Right atrium auricular region (tissue), 2 donors: ENCODE results near the gene QSOX2. TPM values are rescaled to one million over a fixed set of nuclear protein-coding genes. Genes with fewer than 3 reads are reported as not detected.

Experiments used
- DNase-seq: peaks from one replicate; pipeline ENCODE4 v3.0.0-alpha.2; 2019; ENCODE audit warnings: low spot score
- H3K27ac ChIP-seq, 2 donors: fragments of 200-600 bp; sonication (generic); 1 replicate in 1 of 2; 2 replicates in 1 of 2; pipeline ENCODE4 v1.5.1; 2016 to 2019
- H3K27me3 ChIP-seq, 2 donors: fragments of 200-600 bp; sonication (generic); one replicate each; pipeline versions ENCODE4 v1.5.1 to v1.6.0; 2017 to 2019
- H3K36me3 ChIP-seq: fragments of 200-600 bp; sonication (generic); one replicate; pipeline ENCODE4 v1.5.1; 2016
- H3K4me1 ChIP-seq, 2 donors: fragments of 200-600 bp; sonication (generic); one replicate each; pipeline versions ENCODE4 v1.5.1 to v1.6.0; 2017 to 2019
- H3K4me3 ChIP-seq, 2 donors: fragments of 200-600 bp; sonication (generic); 1 replicate in 1 of 2; 2 replicates in 1 of 2; pipeline ENCODE4 v1.5.1; 2017 to 2019; ENCODE audit warnings: mild to moderate bottlenecking in 1 of 2, moderate library complexity in 1 of 2
- H3K9me3 ChIP-seq, 2 donors: fragments of 200-600 bp; sonication (generic); one replicate each; pipeline ENCODE4 v1.5.1; 2019
- CTCF ChIP-seq, 2 donors: fragments of 200-600 bp; sonication (generic); IDR thresholded peaks; one replicate each; pipeline ENCODE4 v1.5.1; 2019; ENCODE audit warnings: antibody characterized with exemption in 2 of 2
- total RNA-seq, 2 donors: library from RNA; depleted of rRNA; stranded (reverse); fragments of >200 nt; gene quantifications; one replicate each; pipeline ENCODE4 v1.1.0, GENCODE V29; 2016

QSOX2 gene
- total RNA-seq, 2 donors from 2014 or later, result 3.2 to 6.3 TPM

- Histone ChIP-seq H3K36me3 (no peaks in the 10 kb centered on the region), H3K27ac (no peak overlapping the region), H3K4me3 (no peak overlapping the region), H3K27me3 (no peaks in the 10 kb centered on the region), H3K9me3 (no peaks in the 10 kb centered on the region), H3K4me1 (no peaks in the 10 kb centered on the region)
- no peak for DNase-seq
- TF ChIP-seq CTCF (IDR thresholded peaks at IDR 0.05), result no peak
Observed at GRCh38 chr9:136175616-136176197, 69.9 kb downstream of the QSOX2 start.

- TF ChIP-seq CTCF (IDR thresholded peaks at IDR 0.05), result no peak
- no peak for DNase-seq
- H3K27me3 ChIP-seq, result no peaks in the 10 kb centered on the region
- H3K9me3 ChIP-seq, result no peaks in the 10 kb centered on the region
- H3K27ac ChIP-seq, result no peak overlapping the region
- no peaks in the 10 kb centered on the region for H3K4me1 ChIP-seq
- H3K36me3 ChIP-seq, result no peaks in the 10 kb centered on the region
- H3K4me3 ChIP-seq, result no peak overlapping the region
Observed at GRCh38 chr9:136174779-136175615, 70.6 kb downstream of the QSOX2 start.

GRCh38 chr9:136173648-136174290, 71.8 kb downstream of the QSOX2 start:
- no peak for TF ChIP-seq CTCF (IDR thresholded peaks at IDR 0.05)
- H3K4me3 ChIP-seq, result no peak overlapping the region
- H3K27me3 ChIP-seq, result no peaks in the 10 kb centered on the region
- no peaks in the 10 kb centered on the region for H3K36me3 ChIP-seq
- no peak overlapping the region for H3K27ac ChIP-seq
- no peaks in the 10 kb centered on the region for H3K4me1 ChIP-seq
- DNase-seq, result no peak
- H3K9me3 ChIP-seq, result no peaks in the 10 kb centered on the region

- no peaks in the 10 kb centered on the region for H3K4me1 ChIP-seq
- no peak for TF ChIP-seq CTCF (IDR thresholded peaks at IDR 0.05)
- no peak overlapping the region for H3K27ac ChIP-seq
- H3K27me3 ChIP-seq, result no peaks in the 10 kb centered on the region
- no peaks in the 10 kb centered on the region for H3K9me3 ChIP-seq
- DNase-seq, result no peak
- no peak overlapping the region for H3K4me3 ChIP-seq
- no peaks in the 10 kb centered on the region for H3K36me3 ChIP-seq
Observed at GRCh38 chr9:136172412-136173079, 73.1 kb downstream of the QSOX2 start.

GRCh38 chr9:136171801-136172411, 73.7 kb downstream of the QSOX2 start:
- Histone ChIP-seq H3K4me3 (no peak overlapping the region), H3K9me3 (no peaks in the 10 kb centered on the region), H3K4me1 (no peaks in the 10 kb centered on the region), H3K36me3 (no peaks in the 10 kb centered on the region), H3K27ac (no peak overlapping the region), H3K27me3 (no peaks in the 10 kb centered on the region)
- DNase-seq, result no peak
- no peak for TF ChIP-seq CTCF (IDR thresholded peaks at IDR 0.05)
